22Rv1 (cell line): ENCODE measurements around the gene CPAMD8.

Source experiments
- ZFX ChIP-seq: fragments of 450-650 bp; IDR thresholded peaks from 2 replicates; pipeline ENCODE4 v1.6.1; 2017; ENCODE audit warnings: antibody characterized with exemption, borderline replicate concordance
- TF ChIP-seq, protein P1 (sequence below): fragments of 450-650 bp; IDR thresholded peaks from 2 replicates; pipeline ENCODE4 v1.5.1; 2017; ENCODE audit warnings: mild to moderate bottlenecking

DNA sequence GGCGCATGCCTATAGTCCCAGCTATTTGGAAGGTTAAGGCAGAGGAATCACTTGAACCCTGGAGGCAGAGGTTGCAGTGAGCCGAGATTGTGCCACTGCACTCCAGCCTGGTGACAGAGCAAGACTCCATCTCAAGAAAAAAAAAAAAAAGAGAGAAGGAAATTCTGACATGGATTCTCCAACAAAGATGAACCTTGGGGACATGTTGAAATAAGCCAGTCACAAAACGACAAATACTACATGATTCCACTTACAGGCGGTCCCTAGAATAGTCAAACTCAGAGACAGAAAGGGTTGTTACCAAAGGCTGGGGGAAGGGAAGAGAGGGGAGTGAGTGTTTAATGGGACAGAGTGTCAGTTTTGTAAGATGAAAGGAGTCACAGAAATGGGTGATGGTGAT, 71.4 kb downstream of the CPAMD8 start:
- TF ChIP-seq, protein P1, sequence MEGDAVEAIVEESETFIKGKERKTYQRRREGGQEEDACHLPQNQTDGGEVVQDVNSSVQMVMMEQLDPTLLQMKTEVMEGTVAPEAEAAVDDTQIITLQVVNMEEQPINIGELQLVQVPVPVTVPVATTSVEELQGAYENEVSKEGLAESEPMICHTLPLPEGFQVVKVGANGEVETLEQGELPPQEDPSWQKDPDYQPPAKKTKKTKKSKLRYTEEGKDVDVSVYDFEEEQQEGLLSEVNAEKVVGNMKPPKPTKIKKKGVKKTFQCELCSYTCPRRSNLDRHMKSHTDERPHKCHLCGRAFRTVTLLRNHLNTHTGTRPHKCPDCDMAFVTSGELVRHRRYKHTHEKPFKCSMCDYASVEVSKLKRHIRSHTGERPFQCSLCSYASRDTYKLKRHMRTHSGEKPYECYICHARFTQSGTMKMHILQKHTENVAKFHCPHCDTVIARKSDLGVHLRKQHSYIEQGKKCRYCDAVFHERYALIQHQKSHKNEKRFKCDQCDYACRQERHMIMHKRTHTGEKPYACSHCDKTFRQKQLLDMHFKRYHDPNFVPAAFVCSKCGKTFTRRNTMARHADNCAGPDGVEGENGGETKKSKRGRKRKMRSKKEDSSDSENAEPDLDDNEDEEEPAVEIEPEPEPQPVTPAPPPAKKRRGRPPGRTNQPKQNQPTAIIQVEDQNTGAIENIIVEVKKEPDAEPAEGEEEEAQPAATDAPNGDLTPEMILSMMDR, result no peak
- TF ChIP-seq ZFX, result no peak
